Panc1 (cell line): Measurements from ENCODE around the gene FXYD7. TPM values are rescaled to one million over a fixed set of nuclear protein-coding genes. Genes with fewer than 3 reads are reported as not detected.
A peak's percentile ranks its signal among the peaks of the same experiment; 100 is the strongest.

ENCODE experiments used
- ATAC-seq: fragments of 200-7000 bp; cut with Tn5 transposase; 2 replicates; pipeline ENCODE4 v1.9.1; 2020; ENCODE audit warnings: mild to moderate bottlenecking, moderate library complexity
- BruUV-seq: library from RNA; stranded (reverse); fragments of 400-500 nt; replicated peaks from 2 replicates; lab custom pipeline; 2021; lab: Mats Ljungman, UMichigan
- CTCF ChIA-PET: fragments of 300-600 bp; sonication (Branson Sonifier 250); formaldehyde crosslinking; loops from one replicate; lab custom pipeline; 2022; ENCODE audit warnings: antibody characterized with exemption; lab: Charles Lee
- POLR2A ChIA-PET: fragments of 300-600 bp; sonication (Branson Sonifier 250); formaldehyde crosslinking; loops from one replicate; lab custom pipeline; 2022; ENCODE audit warnings: antibody characterized with exemption; lab: Charles Lee
- DNase-seq: peaks from one replicate; pipeline ENCODE4 v3.0.0-alpha.2; 2010; ENCODE audit warnings: low read depth, low spot score
- H3K27ac ChIP-seq: 2 replicates; pipeline ENCODE4 v1.5.1; 2011; ENCODE audit warnings: mild to moderate bottlenecking, low read length, inconsistent platforms
- H3K27me3 ChIP-seq: fragments of 200-500 bp; sonication (Bioruptor generic); 2 replicates; pipeline ENCODE4 v1.6.0; 2014; ENCODE audit warnings: low read length, inconsistent platforms; ENCODE audit not compliant: control insufficient read depth, insufficient read depth
- H3K36me3 ChIP-seq: fragments of 200-500 bp; sonication (Bioruptor generic); 2 replicates; pipeline ENCODE4 v1.5.1; 2014; ENCODE audit warnings: inconsistent platforms, mild to moderate bottlenecking, low read length, moderate library complexity; ENCODE audit not compliant: control insufficient read depth, insufficient read depth
- H3K4me1 ChIP-seq: 2 replicates; pipeline ENCODE4 v1.5.1; 2011; ENCODE audit warnings: inconsistent platforms, mild to moderate bottlenecking, low read length, moderate library complexity; ENCODE audit not compliant: control insufficient read depth, insufficient read depth
- H3K4me3 ChIP-seq, 2 experiments: 2 replicates each; pipeline ENCODE4 v1.5.1; 2011 to 2012; ENCODE audit warnings: low read depth in 2 of 2, low read length in 2 of 2, mild to moderate bottlenecking in 2 of 2, inconsistent platforms in 1 of 2, moderate library complexity in 1 of 2
- H3K9me3 ChIP-seq: fragments of 200-500 bp; sonication (Bioruptor generic); 2 replicates; pipeline ENCODE4 v1.5.1; 2014; ENCODE audit warnings: low read depth, mild to moderate bottlenecking, inconsistent platforms, low read length, moderate library complexity; ENCODE audit not compliant: control insufficient read depth, insufficient read depth
- SIN3A ChIP-seq: IDR thresholded peaks from 2 replicates; pipeline ENCODE4 v1.6.1; 2012; ENCODE audit warnings: low read depth, mild to moderate bottlenecking, low read length, moderate library complexity, borderline replicate concordance; ENCODE audit not compliant: insufficient read depth
- TCF7L2 ChIP-seq: IDR thresholded peaks from 2 replicates; pipeline ENCODE4 v1.6.1; 2011; ENCODE audit warnings: mild to moderate bottlenecking, low read depth, low read length, inconsistent platforms
- in situ Hi-C: cut with HindIII; loops from 2 replicates; pipeline ENCODE4 v1.10.0; 2016; ENCODE audit warnings: low sequenced_read_pairs, low pct_unique_long_range_greater_than_20kb
- intact Hi-C: fragments of 100-400 bp; cut with micrococcal nuclease; formaldehyde crosslinking; loops from one replicate; pipeline ENCODE4 v1.10.0; 2022; ENCODE audit not compliant: unreplicated experiment
- total RNA-seq: library from RNA; stranded (reverse); gene quantifications from one replicate; pipeline ENCODE4 v1.2.1, GENCODE V29; 2021; ENCODE audit not compliant: unreplicated experiment
- TF ChIP-seq, protein P1 (sequence below): fragments of 450-650 bp; IDR thresholded peaks from 2 replicates; pipeline ENCODE4 v1.5.1; 2017; ENCODE audit warnings: mild to moderate bottlenecking
- TF ChIP-seq, protein P2 (sequence below), 2 experiments: IDR thresholded peaks; 2 replicates each; pipeline ENCODE4 v1.6.1; 2011 to 2012; ENCODE audit warnings: low read depth in 2 of 2, control low read depth in 1 of 2, low read length in 1 of 2, mild to moderate bottlenecking in 1 of 2, moderate library complexity in 1 of 2; ENCODE audit not compliant: insufficient read depth in 1 of 2

FXYD7 gene
- total RNA-seq, 1 experiment from 2014 or later, result not detected

DNA sequence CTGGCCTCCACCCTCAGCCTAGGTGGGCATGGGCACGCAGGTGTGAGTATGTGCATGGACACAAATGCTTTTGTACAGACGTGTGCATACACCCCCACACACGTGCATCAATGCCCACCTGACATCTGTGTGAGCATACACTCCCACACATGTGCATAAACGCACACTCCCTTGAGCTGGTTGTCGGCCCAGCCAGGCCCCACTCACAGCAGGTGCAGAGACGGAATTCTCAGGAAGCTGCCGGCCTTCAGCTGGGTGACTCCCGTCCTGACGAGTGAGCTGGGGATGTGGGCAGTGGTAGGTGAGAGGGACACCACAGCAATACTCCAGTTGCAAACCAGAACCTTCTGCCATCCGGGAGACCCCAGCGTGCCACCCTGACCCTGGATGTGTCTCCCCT, 9.2 kb upstream of the FXYD7 start:
- no TSS peak for BruUV-seq
- in situ Hi-C loops, result no loop called here
- ChIA-PET POLR2A (no interaction called here), CTCF (no interaction called here)
- Histone ChIP-seq H3K27ac (no peak overlapping the region), H3K4me3 (no peak overlapping the region), H3K4me1 (peaks cover 5% of the 10 kb centered on the region; the same call in 1 of the 2 replicates), H3K9me3 (no peaks in the 10 kb centered on the region), H3K27me3 (no peaks in the 10 kb centered on the region), H3K36me3 (no peaks in the 10 kb centered on the region)
- ATAC-seq (no peak), DNase-seq (no peak)
- intact Hi-C loops, result no loop called here
- no peak for TF ChIP-seq TCF7L2
- TF ChIP-seq, protein P1, sequence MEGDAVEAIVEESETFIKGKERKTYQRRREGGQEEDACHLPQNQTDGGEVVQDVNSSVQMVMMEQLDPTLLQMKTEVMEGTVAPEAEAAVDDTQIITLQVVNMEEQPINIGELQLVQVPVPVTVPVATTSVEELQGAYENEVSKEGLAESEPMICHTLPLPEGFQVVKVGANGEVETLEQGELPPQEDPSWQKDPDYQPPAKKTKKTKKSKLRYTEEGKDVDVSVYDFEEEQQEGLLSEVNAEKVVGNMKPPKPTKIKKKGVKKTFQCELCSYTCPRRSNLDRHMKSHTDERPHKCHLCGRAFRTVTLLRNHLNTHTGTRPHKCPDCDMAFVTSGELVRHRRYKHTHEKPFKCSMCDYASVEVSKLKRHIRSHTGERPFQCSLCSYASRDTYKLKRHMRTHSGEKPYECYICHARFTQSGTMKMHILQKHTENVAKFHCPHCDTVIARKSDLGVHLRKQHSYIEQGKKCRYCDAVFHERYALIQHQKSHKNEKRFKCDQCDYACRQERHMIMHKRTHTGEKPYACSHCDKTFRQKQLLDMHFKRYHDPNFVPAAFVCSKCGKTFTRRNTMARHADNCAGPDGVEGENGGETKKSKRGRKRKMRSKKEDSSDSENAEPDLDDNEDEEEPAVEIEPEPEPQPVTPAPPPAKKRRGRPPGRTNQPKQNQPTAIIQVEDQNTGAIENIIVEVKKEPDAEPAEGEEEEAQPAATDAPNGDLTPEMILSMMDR, result no peak

DNA sequence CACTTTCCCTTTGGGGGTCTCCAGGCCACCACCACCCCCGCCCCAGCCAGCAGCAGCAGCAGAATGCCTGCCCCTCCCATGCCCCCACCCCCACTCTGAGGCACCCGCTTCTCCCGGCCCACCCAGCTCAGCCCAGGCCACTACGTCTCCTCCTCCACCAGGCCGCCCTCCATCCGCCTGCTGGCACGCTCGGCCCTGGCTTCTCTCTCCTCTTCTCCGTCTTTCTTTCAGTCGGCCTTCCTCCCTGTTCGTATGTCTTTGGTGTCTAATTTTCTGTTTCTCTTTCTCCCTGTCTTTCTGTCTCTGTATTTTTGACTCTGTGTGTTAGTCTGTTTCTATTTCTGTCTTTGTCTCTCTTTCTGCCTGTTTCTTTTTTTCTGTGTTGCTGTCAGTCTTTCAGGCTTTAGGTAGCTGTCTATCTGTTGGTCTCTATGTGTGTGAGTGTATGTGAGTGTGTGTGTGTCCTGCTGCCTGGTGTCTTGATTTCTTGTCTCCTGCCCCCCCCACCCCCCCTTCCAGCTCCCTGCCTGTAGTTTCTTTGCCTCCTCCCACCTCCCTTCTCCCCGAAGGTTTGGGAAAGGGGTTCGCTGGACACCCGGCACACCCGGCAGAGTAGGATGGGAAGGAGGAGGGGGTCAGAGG, 8.3 kb upstream of the FXYD7 start, which contains the start of gene LGI4:
Gene LGI4 (minus strand): TSS at position 459 of the 642 bp plus-strand sequence. CDS start 379 bp downstream, at position 80.
- no peak within 1 kb of the TSS for H3K4me3 ChIP-seq
- peaks cover 5% of the 10 kb centered on the region; the same call in 1 of the 2 replicates for H3K4me1 ChIP-seq
- ATAC-seq (no peak), DNase-seq (no peak)
- H3K9me3 ChIP-seq, result no peaks in the 10 kb centered on the region
- no peak within 1 kb of the TSS for H3K27ac ChIP-seq
- ChIA-PET CTCF (interaction anchor here (0.6 to 1.7 kb wide), 6 partner anchors 10 to 266 kb away, joined by 3 to 7 read pairs (median 4); no protein-coding TSS in a partner anchor), POLR2A (no interaction called here)
- in situ Hi-C loops, result no loop called here
- TF ChIP-seq, protein P2, sequence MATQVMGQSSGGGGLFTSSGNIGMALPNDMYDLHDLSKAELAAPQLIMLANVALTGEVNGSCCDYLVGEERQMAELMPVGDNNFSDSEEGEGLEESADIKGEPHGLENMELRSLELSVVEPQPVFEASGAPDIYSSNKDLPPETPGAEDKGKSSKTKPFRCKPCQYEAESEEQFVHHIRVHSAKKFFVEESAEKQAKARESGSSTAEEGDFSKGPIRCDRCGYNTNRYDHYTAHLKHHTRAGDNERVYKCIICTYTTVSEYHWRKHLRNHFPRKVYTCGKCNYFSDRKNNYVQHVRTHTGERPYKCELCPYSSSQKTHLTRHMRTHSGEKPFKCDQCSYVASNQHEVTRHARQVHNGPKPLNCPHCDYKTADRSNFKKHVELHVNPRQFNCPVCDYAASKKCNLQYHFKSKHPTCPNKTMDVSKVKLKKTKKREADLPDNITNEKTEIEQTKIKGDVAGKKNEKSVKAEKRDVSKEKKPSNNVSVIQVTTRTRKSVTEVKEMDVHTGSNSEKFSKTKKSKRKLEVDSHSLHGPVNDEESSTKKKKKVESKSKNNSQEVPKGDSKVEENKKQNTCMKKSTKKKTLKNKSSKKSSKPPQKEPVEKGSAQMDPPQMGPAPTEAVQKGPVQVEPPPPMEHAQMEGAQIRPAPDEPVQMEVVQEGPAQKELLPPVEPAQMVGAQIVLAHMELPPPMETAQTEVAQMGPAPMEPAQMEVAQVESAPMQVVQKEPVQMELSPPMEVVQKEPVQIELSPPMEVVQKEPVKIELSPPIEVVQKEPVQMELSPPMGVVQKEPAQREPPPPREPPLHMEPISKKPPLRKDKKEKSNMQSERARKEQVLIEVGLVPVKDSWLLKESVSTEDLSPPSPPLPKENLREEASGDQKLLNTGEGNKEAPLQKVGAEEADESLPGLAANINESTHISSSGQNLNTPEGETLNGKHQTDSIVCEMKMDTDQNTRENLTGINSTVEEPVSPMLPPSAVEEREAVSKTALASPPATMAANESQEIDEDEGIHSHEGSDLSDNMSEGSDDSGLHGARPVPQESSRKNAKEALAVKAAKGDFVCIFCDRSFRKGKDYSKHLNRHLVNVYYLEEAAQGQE (IDR thresholded peaks at IDR 0.05; ENCODE audit: insufficient read depth in 1 of 2, low read depth in 2 of 2, low read length in 1 of 2), result no peak
- BruUV-seq, result no TSS peak
- no peaks in the 10 kb centered on the region for H3K27me3 ChIP-seq
- intact Hi-C loops, result loop anchor here (5.0 kb wide), 1 partner anchor 67 kb away; no protein-coding TSS in a partner anchor
- H3K36me3 ChIP-seq, result no peaks in the 10 kb centered on the region

DNA sequence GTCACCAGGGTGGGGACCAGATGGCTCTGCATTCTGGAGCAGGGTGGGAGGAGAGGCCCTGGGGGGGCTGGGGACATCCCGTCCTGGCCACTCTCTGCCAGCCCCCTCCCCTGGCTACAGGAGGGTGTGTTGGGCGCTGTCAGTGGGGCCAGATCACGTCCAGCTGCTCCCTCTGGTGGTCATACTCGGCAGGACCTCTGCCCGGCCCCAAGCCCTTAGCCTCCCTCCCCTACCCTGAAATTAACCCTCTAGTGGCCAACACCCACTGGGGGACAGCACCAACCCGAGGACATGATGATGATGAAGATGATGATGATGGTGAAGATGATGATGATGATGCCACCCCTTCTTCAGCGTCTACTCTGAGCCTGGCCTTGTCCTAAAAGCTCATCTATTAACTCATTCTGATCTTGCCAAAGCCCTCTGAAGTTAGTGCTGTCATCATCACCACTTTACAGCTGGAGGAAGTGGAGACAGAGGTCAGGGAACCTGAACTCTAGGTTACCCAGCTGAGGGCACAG, 7.6 kb upstream of the FXYD7 start:
- peak; percentile 88 for ATAC-seq
- ChIA-PET CTCF (interaction anchor here (0.6 to 1.7 kb wide), 6 partner anchors 11 to 69 kb away, joined by 3 to 8 read pairs (median 4); no protein-coding TSS in a partner anchor), POLR2A (no interaction called here)
- no peak for DNase-seq
- no TSS peak for BruUV-seq
- Histone ChIP-seq H3K36me3 (no peaks in the 10 kb centered on the region), H3K27me3 (no peaks in the 10 kb centered on the region), H3K4me1 (peaks cover 5% of the 10 kb centered on the region; the same call in 1 of the 2 replicates), H3K27ac (no peak overlapping the region), H3K9me3 (no peaks in the 10 kb centered on the region), H3K4me3 (no peak overlapping the region)
- in situ Hi-C loops, result no loop called here
- intact Hi-C loops, result loop anchor here (5.0 kb wide), 1 partner anchor 68 kb away; no protein-coding TSS in a partner anchor
- TF ChIP-seq, protein P1, result peak; percentile 96
- no peak for TF ChIP-seq SIN3A
- no peak for TF ChIP-seq TCF7L2
